NCI-H748 (cell line): Measurements from ENCODE around the gene GTF2I.
A peak's percentile ranks its signal among the peaks of the same experiment; 100 is the strongest.
"Not testable (repeated sequence)": the region's sequence is repeated elsewhere in the genome, so short reads cannot be mapped to it uniquely, and the experiment has no call there.

Experiments
- DNase-seq: peaks from one replicate; lab custom pipeline; 2025; ENCODE audit not compliant: unreplicated experiment; lab: John Stamatoyannopoulos, UW

GTF2I gene

DNA sequence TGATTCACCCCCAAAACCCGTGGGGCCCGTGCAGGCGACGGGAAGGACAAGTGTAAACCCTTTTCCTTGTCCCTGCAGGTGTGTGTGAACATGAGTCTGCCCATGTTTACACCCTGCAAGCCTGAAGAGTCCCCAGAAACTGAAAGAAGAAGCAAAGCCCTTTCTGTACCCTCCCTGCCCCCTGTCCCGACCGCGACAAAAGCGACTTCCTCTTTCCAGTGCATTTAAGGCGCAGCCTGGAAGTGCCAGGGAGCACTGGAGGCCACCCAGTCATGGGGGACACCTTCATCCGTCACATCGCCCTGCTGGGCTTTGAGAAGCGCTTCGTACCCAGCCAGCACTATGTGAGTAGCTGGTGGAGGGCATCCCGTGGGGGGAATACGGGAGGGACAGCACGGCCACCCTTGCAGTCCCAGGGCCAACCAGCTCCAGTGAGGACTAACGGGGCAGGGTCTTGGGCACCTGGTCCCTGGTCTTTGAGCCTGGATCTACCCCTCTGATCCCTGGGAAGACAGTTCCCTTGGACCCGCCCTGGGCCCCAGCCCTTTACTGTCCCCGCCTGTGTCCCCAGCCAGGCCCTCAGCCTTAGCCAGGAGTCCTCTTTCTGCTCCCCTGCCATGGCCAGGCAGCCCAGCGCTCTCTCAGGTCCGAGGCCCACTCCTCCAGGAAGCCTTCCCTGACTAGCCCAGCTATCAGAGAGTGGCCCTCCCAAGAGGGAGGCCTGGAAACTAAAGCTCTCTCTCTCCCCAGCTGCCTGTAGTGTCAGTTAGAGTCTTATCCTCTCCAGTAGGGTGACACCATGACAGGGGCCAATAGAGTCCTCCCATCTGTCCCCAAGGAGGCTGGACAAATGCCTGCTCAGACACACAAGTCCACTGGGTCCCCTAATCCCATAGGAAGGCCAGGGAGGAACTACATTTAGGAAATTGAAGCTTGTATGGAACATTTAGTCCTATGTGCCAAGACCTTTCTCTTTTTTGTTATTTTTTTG lies 116.5 kb downstream of the GTF2I start, which contains the start of gene NCF1:
NCF1 (plus strand) TSS at position 252 of the 991 bp plus-strand sequence; CDS start at position 273, 21 bp downstream.
- not testable (repeated sequence) for DNase-seq

DNA sequence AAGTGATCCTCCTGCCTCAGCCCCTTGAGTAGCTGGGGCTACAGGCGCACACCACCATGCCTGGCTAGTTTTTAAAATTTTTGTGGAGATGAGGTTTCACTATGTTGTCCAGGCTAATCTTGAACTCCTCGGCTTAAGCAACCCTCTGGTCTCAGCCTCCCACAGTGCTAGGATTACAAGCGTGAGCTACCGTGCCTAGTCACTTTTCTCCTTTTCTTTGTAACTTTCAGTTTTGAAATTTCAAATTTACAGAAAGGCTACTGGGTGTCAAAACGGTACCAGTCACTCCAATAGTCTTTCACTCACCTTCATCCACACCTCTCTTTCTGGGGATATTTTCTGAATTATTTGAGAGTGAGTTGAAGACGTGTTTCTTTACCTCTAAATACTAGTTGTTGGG lies 117.6 kb downstream of the GTF2I start:
- DNase-seq, result not testable (repeated sequence)

DNA sequence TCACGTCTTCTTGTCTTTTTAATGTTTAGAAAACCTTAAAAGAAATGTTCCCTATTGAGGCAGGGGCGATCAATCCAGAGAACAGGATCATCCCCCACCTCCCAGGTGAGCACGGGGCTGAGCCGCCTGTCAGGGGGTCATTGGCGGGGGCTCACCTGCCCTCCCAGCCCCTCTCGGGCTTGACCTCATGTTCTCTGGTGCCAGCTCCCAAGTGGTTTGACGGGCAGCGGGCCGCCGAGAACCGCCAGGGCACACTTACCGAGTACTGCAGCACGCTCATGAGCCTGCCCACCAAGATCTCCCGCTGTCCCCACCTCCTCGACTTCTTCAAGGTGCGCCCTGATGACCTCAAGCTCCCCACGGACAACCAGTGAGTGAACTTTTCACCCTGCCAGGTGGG lies 121.5 kb downstream of the GTF2I start:
- not testable (repeated sequence) for DNase-seq

DNA sequence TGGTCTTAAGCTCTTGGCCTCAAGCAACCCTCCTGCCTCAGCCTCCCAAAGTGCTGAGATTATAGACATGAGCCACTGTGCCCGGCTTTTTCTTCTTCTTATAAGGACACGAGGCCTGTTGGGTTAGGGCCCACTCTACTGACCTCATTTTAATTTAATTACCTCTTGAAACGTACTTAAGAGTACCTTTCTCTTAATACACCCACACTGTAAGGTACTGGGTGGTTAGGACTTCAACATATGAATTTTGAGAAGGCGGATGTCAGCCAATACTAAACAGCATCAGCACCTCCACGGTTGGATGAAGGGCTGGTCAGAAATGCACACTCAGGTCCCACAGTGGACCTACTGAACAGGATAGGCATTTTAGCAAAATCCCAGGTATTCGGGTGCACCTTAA lies 124.2 kb downstream of the GTF2I start:
- DNase-seq, result not testable (repeated sequence)

DNA sequence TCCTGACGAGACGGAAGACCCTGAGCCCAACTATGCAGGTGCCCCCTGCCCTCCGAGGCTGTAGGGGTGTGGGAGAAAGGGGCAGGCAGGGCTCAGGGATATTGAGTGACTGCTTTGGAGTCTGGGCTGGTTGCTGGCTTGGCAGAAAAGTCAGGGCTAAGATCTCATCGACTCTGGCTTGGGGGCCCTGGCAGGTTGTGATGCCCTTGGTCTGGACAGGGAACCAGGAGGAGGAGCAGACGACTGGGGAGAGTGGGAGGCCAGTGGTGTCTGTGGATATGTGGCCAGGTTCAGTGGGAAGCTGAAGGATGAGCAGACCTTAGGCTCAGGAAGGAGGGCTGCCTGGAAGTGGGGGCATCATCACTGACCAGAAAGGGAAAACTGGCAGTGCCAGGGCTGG lies 126.1 kb downstream of the GTF2I start:
- DNase-seq, result not testable (repeated sequence)

DNA sequence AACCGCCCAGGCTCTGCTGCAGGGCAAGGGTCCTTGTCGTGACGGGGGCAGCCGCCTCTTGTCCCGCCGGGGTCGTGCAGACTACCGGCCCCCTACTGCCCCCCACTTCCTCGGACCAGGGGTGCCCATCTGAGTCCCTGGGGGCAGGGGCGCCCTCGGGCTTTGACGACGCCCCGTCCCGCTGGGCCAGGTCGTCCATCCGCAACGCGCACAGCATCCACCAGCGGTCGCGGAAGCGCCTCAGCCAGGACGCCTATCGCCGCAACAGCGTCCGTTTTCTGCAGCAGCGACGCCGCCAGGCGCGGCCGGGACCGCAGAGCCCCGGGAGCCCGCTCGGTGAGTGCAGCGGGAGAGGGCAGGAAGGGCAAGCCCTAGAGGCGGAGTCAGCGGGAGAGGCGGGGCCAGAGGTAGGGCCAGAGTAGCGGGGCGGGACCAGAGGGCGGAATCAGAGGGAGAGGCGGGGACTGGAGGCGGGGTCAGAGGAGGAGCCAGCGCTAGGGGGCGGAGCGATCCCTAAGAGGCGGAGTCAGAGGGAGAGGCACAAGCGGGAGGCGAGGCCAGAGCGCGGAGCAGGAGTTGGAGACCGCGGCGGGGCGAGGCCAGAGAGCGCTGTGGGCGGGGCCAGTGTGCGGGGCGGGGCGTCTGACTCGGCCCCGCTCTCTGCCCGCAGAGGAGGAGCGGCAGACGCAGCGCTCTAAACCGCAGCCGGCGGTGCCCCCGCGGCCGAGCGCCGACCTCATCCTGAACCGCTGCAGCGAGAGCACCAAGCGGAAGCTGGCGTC lies 131.0 kb downstream of the GTF2I start:
- DNase-seq, result peak; percentile 74

DNA sequence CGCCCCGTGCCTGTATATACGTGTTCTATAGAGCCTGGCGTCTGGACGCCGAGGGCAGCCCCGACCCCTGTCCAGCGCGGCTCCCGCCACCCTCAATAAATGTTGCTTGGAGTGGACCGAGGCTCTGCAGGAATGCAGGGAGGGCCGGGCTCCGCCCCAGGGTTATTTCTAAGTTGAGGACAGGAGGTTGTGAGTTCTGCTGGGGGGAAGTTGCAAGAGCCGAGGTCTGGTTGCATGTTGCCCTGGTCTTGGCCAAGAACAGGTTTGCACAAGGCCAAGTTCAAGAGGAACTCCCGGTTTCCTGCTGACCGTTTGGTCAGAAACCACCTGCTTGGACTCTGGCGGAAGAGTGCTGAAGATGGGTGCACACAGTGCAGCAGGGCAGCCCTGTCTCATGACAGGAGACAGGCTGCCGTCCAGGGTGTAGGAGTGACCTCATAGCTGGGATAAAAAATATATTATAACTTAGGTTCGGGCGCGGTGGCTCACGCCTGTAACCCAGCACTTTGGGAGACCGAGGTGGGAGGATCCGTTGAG lies 131.8 kb downstream of the GTF2I start:
- DNase-seq, result not testable (repeated sequence)

DNA sequence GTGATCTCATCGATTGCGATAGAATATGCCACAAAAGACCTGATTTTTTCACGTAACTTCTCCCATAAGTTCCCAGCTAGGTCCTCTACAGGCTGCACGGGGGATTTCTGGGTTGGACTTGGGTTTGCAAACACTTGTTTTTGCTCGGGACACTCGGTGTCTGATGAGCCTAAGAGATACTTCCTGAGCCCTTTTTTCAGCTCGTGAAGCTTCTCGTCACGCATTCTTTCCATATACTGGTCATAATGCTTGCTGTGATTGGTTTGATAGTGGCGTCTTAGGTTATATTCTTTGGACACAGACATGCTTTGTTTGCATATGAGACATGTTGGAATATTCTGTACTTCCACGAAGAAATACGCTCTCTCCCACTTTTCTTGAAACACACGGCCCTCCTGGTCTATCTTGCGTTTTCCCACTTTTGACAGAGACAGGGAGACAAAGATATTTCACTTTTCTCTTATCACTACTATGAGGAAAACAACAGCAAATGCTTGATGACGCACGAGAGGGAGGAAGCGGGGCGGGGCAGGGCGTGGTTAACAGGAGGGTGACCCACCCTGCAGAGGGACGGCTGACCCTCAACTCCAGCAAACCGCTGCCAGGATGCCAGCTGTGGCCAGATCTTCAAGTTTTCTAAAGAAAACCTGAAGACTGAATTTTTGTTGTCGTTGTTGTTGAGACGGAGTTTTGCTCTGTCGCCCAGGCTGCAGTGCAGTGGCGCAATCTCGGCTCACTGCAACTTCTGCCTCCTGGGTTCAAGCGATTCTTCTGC lies 140.5 kb downstream of the GTF2I start:
- not testable (repeated sequence) for DNase-seq

DNA sequence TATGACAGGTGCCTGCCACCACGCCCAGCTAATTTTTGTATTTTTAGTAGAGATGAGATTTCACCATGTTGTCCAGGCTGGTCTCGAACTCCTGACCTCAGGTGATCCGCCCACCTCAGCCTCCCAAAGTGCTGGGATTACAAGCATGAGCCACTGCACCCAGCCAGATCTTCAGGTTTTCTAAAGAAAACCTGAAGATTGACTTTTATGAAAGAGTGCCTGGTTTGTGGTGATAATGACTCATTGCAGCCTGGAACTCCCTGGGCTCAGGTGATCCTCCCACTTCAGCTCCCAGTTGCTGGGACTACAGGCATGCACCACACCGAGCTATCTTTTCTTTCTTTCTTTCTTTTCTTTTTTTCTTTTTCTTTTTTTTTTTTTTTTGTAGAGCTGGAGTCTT lies 141.1 kb downstream of the GTF2I start:
- not testable (repeated sequence) for DNase-seq
